AG09309 (cell line): ENCODE measurements around the gene YTHDF2.
"Not testable (repeated sequence)": the region's sequence is repeated elsewhere in the genome, so short reads cannot be mapped to it uniquely, and the experiment has no call there.

Source experiments
- DNase-seq: peaks from one replicate; pipeline ENCODE4 v3.0.0-alpha.2; 2010; ENCODE audit warnings: low read depth
- H3K4me3 ChIP-seq: 2 replicates; pipeline ENCODE4 v1.5.1; 2011; ENCODE audit warnings: mild to moderate bottlenecking, low read depth, low read length, moderate library complexity; ENCODE audit not compliant: control insufficient read depth
- TF ChIP-seq, protein P1 (sequence below): IDR thresholded peaks from 2 replicates; pipeline ENCODE4 v1.5.1; 2011; ENCODE audit warnings: mild to moderate bottlenecking, low read depth, low read length, inconsistent platforms; ENCODE audit not compliant: insufficient read depth, control insufficient read depth; ENCODE audit errors: missing control alignments

YTHDF2 gene

DNA sequence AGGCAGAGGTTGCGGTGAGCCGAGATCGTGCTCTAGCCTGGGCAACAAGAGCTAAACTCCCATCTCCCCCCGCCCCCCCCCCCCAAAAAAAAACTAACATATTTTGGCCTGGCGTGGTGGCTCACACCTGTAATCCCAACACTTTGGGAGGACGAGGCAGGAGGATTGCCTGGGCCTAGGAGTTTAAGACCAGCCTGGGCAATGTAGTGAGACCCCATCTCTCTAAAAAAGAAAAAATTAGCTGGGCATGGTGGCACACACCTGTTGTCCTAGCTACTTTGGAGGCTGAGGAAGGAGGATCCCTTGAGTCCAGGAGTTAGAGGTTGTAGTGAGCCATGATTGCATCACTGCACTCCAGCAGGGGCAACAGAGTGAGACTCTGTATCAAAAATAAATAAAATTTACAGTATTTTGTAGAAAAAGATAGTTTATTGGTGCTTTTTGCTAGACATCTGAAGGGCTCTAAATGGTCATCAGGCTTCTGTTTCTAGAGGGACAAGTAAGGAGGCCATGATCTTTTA is 9.0 kb downstream of the YTHDF2 start:
- H3K4me3 ChIP-seq, result no peak overlapping the region
- DNase-seq, result no peak

DNA sequence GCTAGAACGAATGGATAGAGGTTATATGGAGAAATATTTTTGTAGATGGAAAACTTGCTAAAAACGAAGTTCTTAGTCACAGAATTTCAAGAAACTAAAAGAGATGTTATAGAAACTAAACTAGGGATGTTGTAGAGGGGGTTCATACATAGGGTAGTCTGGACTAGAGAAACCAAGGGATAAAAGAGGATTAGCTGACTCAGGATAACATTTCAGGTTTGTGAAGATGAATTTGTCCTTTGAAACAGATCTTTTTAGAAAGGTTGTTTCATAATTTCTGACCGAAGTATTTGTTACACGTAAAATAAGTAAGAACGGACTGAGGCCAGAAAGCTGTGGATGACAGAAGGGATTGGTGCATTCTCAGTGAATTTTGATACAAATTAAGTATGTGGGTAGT is 13.6 kb downstream of the YTHDF2 start:
- no peak overlapping the region for H3K4me3 ChIP-seq
- TF ChIP-seq, protein P1, sequence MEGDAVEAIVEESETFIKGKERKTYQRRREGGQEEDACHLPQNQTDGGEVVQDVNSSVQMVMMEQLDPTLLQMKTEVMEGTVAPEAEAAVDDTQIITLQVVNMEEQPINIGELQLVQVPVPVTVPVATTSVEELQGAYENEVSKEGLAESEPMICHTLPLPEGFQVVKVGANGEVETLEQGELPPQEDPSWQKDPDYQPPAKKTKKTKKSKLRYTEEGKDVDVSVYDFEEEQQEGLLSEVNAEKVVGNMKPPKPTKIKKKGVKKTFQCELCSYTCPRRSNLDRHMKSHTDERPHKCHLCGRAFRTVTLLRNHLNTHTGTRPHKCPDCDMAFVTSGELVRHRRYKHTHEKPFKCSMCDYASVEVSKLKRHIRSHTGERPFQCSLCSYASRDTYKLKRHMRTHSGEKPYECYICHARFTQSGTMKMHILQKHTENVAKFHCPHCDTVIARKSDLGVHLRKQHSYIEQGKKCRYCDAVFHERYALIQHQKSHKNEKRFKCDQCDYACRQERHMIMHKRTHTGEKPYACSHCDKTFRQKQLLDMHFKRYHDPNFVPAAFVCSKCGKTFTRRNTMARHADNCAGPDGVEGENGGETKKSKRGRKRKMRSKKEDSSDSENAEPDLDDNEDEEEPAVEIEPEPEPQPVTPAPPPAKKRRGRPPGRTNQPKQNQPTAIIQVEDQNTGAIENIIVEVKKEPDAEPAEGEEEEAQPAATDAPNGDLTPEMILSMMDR, result no peak
- DNase-seq, result no peak

More for the DNA sequence above, 9.0 kb downstream of the YTHDF2 start:
- TF ChIP-seq, protein P1, result no peak

DNA sequence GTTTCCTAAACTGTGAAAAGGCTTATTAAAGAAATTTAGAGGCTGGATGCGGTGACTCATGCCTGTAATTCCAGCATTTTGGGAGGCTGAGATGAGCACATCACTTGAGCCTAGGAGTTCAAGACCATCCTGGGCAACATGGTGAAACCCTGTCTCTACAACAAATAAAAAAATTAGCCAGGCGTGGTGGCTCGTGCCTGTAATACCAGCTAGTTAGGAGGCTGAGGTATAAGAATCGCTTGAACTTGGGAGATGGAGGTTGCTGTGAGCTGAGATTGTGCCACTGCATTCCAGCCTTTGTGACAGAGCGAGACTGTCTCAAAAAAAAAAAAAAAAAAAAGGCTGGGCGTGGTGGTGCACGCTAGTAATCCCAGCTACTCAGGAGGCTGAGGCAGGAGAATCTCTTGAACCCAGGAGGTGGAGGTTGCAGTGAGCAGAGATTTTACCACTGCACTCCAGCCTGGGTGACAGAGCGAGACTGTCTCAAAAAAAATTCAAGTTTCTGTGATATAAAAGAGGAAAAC is 14.1 kb downstream of the YTHDF2 start:
- not testable (repeated sequence) for DNase-seq, H3K4me3 ChIP-seq

DNA sequence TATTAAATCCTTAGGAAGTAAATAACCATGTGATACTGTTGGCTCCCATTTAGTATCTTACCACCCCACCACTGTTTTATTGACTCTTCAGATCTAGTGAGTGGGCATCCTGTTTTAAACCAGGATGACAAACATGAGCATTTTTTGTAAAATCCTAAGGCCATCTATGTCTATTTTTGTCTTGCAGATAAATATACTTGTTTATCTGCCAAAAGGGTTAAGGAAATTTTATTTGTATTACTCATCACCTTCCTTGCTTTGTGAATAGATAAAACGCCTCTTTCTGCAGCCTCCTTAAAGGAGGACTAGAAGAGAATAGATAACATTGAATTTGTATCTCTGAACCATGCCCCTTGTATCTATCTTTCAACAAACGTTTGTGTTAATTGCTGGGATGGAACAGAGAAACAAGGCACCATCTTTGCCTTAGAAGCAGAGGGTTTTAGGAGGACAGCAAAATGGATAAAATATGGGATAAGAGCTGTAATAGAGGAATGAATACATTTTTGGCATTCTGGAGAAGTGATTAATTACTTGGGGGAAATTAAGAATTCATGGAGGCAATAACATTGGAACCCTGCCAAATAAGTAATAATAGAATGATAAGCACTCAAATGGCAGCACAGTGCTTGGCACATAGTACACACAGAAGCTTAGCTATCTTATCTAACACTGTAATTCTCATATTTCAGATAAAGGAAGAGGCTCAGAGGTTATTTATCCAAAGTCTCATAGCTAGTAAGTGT is 14.7 kb downstream of the YTHDF2 start:
- DNase-seq, result peak; percentile 25
- TF ChIP-seq, protein P1, result no peak
- no peak overlapping the region for H3K4me3 ChIP-seq

DNA sequence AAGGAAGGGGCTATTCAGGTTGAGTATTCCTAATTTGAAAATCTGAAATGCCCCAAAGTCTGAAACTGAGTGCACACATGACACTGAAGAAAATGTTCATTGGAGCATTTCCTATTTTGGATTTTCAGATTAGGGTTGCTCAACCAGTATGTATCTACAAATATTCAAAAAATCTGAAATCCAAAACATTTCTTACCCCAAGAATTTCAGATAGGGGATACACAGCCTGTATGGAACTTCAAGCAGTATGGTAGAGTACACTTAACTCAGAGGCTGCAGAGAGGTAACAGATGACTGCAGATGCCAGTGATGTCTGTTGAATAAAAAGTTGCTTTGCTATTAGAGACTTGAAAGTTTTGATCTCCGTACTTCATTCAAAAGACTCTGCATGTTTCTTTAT is 19.0 kb downstream of the YTHDF2 start:
- no peak overlapping the region for H3K4me3 ChIP-seq
- no peak for DNase-seq

DNA sequence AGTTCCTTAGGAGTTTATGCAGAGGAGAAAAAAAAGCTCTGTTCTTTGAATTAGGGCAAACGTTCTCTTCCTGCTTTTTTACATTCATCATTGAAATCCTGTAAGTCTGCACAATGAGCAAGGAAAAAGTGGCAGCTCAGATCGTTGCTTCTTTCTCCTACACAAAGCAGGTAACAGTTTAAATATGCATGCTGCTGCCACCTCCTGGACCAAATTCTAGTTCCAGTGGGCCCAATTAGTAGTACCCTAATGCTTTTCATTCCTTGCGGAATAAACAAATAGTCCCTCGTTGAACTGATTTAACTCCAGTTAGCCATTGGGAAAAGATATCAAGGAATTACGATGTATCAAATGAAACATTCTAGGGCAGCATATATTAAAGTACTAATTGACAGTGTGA is 20.1 kb downstream of the YTHDF2 start:
- DNase-seq, result no peak
- TF ChIP-seq, protein P1, result no peak
- H3K4me3 ChIP-seq, result no peak overlapping the region

More for the DNA sequence above, 19.0 kb downstream of the YTHDF2 start:
- TF ChIP-seq, protein P1, result no peak

DNA sequence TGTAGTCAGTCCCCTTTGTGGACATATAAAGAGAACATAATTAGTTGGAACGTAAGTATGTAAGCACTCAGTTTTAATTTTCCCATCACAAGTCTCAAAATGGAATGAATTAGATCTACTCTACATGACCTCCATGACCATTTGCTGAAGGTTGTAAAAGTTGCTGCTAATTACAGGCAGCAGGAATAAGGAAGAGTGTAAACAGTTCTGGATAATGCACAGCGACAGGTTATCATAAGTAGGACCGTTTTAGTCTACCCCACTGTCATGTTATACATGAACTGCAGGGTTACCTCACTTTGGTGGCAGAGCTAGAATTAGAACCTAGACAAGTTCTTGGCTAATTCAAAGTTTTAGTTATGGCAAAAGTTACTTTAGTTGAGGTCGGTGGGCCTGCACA is 21.7 kb downstream of the YTHDF2 start:
- H3K4me3 ChIP-seq, result no peak overlapping the region
- TF ChIP-seq, protein P1, result no peak
- DNase-seq, result no peak
